GM18526 (cell line): ENCODE data around the gene HS6ST1.

ENCODE experiments used
- POLR2A ChIP-seq: IDR thresholded peaks from 3 replicates; pipeline ENCODE4 v1.6.1; 2011; ENCODE audit not compliant: insufficient read length; ENCODE audit errors: extremely low read depth

HS6ST1 gene

DNA sequence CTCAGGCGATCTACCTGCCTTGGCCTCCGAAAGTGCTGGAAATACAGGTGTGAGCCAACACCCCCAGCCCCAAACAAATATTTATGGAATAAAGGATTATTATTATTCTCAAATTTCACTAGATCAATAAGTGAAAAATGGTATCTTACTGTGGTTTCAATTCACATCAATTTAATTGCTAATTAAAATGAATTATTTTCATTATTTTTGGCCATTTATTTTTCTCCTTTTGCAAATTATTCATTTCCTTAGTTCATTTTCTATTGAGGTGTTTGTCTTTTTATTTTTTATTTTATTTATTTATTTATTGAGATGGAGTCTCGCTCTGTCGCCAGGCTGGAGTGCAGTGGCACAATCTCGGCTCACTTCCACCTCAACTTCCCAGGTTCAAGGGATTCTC lies 11.9 kb upstream of the HS6ST1 start:
- no peak for TF ChIP-seq POLR2A

DNA sequence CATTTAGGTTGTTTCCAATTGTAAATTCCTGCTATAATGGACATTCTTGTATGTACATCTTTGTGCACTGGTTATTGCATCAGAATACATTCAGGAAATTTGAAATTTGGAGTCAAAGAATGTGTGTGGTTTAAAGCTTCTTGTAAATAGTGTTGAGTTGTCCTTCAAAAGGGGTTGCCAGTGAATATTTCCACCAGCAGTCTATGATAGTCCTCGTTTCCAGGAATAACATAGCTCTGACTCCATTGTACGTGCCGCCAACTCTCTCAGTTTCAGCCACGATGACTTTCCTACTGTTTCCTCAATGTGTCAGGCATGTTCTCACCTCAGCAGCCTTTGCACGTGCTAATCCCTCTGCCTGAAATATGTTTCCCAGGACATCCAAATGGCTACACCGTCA lies 10.9 kb upstream of the HS6ST1 start:
- TF ChIP-seq POLR2A: no peak

DNA sequence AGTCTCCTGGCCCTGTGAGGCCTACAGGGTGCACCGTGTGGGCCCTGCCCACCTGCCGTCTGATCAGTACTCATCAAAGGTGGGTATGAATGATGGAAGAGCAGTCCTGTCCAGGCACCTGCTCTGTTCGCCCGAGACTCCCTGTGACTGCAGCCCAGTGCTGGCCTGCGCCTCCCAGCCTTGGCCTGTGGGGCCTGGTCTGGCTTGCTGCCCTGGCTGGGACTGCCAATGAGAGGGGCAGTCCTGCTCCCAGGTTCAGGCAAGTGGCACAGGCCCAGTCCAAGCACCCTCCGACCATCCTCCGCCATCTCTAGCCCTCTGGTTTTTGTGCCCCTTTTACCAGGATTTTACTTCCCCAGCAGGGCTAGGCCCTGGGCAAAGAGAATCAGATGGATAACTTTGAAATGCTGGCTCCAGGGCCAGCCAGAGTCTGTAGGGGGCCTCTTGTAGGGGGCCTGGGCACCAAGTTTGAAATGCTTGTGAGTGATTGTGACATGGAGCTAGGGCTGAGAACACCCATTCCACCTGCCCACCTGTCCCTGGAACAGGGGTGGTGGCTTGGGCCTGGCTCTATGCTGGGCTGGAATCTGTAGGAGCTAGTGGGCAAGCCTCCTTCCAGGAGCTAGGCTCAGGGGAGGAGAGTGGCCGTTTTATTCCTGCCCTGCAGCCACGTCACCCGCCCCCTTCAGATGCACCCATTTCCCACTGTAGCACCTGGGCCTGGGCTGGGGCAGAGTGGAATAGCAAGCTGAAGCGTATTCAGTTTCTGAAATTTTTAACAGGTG lies 8.7 kb upstream of the HS6ST1 start:
- no peak for TF ChIP-seq POLR2A

DNA sequence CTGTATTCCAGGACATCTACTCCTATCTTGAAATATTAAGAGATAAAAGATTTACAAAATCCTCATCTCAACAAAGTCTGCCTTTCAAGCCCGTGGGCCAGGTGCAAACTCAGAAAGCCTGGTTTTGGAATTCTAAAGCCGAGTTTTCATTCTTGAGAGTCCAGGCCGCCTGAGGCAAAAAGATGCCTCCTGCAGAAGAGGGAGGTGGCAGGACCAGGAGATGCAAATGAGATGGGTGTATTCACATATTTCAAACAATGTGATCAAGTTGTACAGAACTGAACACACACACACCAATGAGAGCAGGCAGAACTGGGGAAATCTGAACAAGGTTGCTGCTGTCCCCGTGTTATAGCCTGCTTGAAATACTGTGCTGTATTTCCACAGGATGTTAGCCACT lies 7.7 kb upstream of the HS6ST1 start:
- TF ChIP-seq POLR2A: no peak

DNA sequence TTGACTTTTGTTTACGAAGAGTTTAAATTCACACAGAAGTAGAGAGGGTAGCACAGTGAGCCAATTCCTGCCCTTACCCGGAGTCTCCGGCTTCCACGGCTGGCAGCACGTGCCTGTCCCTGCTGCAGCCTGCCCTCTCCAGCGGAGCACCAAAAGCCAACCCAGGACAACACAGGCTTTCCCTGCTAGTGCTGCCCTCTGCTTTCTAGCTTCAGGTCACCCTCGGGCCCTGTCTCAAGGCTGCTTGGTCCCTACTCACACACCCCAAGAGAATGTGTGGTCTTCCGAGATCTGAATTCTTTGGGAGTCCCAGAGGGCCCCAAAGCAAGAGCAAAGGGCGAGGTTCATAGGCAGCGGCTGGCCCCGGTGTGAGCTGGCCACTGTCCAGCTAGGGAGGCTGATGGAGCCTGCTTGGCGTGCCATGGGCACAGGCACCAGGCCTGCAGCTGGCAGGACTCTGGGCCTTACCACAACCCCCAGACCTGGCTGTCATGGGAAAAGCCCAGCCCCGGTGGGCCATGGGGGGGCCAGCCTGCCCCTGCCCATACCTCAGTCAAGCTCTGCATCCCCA lies 7.0 kb upstream of the HS6ST1 start:
- no peak for TF ChIP-seq POLR2A

DNA sequence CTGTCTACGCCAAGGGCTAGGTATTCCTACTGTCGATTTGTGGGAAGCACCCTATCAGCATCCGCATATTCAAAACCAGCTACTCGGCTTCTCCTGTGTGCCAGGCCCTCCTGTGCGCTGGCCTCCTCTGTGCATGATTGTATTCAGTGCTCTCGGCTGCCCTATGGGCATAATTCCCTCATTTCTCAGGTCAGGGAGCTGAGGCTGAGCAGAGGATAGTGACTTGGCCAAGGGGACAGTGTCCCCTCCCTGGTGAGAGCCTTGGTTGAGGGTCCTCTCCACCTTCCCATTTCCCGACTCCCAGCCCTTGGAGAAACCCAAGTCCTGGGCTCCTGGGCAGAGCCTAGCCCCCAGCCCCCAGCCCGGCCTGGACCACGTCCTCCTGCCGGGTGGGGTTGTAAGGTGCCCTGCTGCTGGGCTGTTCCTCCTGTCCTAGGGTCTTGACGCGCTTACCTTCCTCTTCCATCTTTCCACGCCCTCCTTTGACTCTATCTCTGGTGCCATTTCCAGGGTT lies 6.3 kb upstream of the HS6ST1 start:
- TF ChIP-seq POLR2A: no peak

DNA sequence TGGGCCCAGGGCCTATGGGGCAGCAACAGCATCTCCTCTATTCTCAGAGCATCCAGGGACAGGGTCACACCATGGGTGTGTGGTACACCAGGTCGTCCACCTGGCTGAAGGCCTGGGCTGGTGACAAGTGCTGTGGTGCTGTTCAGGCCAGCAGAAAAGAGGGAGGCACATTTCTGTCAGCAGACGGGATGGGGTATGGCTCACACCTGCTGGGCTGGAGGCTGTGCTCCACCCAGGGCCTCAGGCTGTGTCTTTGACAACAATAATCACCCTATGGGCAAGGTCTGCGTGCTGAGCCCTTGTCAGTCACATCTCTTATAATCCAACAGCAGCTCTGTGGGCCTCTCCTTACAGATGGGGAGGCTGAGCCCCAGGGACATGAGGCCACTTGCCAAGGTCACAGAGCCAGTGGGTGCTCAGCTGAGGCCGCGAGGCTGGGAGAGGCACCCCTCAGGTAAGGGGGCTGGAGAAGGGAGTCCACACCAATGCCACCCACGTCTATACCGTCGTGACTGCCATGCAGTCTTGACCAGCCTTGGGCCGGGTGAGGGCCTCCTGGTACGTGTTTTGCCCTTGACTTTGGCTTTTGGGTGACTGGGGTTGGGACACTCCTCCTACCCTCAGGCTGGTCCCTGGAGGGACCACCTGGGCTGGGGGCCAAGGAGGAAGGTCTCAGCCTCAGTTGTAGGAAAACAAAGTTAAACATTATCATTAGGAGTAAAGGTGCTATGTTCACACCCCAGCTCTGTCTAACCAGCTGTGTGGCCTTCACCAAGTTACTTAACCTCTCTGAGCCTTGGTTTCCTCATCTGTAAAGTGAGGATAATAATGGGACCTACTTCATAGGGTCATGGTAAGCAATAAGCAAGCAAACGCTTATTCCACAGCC lies 5.6 kb upstream of the HS6ST1 start:
- no peak for TF ChIP-seq POLR2A

DNA sequence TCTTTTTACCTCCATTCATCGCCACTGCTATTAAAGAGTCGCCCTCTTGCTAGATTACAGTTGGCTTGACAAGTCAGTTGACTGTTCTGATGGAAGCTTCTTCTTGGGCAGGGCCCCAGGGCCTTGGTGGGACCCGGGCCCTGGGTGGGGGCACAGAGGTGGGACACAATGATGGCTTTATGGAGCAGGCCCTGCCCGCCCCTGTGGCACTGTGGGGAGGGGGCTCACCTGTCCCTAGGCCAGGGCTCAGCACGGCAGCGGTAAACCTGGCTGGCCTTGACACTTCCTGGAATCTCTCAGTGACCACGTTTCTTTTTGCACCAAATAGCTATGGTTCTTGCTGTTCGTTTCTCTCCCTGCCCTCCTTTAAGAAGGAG lies 4.9 kb upstream of the HS6ST1 start:
- TF ChIP-seq POLR2A: no peak

DNA sequence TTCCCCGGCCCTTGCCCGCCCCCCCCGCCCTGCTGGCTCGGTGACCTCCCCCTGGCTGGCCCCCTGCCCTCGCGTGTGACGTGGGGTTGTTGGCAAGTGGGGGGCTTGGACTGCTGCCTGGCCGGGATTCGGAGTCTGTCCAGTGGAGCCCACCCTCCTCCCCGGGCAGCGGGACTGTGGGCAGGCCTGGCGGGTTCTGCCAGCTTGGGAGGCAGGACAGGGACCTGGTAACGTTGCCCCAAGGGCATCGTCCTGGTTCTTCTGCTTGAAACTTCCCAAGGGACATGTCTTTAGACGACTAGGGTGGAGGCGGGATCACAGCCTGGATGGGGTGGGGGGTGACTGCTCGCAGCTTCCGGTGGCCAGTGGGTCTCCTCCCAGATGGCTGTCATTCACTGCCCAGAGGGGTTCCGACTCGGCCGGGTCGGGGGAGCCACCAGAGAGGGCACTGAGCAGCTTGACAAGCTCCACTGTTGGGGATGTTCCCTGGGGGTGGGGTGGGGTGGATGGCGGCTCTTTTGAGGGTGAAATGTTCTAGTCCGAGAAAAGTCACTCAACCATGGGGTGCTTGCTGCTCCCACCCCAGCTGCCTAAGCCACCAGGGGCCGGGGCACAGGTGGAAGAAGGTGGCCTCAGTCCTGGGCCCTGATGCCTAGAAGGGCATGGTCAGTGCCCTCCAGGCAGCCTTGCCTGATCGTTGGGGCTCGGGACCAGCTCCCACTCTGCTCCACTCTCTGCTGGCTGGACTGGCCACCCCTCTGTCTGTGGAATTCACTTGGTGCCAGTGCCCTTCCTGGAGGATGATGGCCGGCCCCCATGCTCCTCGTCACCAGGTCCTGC lies 4.3 kb upstream of the HS6ST1 start:
- TF ChIP-seq POLR2A: no peak

DNA sequence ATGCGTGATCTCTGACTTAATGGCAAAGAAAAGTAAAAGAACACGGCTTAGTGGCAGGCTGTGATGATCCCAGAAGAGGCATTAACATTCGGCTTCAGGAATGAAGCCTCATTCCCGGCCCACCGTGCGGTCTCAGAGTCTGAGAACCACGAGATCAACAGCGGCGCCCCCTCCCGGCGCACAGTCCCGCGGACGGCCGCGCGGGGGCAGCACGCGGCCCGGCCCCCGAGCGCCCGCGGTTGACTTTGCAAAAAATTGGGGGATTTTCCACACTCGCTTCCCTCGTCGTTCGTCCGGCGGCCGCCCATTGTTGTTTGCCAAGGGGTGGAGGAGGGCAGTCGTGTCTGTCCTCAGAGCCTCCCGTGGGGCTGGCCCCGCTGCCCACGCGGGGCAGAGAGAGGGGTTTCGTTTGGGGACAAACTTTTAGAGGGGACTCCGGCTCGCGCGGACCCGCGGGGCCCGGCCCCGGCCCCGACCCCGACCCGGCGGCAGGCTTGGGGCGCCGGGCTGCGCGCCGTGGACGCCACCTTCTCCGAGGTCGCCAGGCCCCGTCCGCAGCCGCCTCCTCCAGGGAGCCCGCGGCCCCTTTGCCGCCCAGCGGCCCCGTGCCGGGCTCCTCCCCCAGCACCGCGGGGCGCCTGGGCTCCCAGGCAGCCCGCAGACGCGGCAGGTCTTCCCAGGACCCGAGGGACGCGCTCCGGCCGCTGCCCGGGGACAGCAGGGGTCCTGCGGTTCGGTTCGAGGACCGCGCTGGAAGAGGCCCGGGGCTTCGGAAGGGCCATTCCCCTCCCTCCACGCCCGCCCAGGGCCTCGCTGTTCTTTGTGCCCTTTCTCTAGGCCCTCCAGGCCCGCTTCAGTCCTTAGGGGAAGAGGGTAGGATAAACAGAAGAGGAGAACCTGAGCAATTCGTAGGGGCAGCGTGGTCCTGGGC lies 3.4 kb upstream of the HS6ST1 start:
- TF ChIP-seq POLR2A: peak; percentile 42

DNA sequence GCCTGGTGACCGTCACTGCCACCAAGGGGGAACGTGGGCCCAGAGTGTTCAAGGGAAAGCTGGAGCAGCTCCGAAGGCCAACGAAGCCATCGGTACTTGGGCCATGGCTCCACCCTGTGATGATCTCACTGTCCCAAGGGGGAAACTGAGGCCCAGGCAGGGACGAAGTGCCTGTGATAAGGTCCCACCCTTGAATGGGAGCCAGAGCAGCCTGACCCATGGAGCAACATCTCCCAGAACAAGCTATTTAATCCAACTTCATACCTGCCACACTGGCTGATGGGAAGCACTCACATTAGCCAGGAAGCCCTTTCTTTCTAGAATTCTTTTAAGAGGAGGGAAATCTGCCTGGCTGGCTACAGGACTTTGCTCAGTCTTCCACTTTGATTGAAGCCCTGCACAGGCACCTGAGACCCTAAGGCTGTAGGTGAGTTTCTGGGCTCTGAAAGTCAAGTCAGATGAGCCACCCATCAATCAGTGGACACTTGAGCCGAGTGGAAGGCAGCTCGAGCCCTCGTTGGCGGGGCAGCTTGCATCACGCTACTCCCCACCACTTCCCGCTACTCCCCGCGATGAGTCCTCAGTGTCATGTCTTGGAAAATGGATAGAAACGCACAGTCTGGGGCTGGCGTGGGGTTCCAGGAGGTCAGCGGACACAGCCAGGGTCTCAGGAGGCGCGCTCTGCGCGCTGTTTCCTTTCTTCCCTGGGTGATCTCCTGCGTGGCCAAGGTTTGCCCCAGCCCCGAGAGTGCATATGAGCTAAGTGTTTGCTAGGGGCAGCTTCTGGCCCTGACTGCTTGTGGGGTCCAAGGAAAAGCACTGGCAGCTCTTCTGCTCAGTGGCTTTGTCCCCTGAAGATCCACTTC lies 2.5 kb upstream of the HS6ST1 start:
- no peak for TF ChIP-seq POLR2A

DNA sequence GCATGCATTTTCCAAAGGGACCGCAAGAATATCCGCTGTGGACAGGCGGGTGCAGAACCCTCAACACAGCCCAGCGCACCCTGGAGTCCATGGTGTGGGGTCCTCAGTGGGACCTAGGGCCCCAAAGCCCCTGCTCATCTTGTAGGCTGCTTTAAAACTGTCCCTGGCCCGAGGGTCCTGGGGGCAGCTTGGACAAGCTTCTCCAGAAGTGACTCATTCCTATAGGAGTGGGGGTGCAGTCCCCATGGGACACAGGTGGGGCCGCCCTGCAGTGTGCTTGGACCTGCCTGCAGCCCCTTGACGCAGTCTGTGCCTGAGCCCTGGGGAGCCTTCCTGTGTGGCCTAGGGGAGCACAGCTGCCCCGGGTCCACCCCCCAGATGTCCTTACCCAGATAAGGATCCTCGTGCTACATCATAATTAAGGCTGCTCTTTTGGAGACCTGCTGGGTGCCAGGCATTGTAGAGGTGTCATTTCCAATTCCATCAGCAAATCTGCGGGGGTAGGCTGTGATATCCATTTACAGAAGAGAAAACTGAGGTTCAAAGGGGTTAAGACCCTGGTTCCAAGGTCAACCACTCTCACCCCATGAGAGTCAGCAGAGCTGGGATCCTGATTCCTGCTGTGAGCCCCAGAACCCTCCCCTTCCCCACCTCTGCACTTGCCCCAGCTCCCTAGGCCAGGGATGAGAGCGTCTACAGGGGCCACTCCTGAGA lies 1.7 kb upstream of the HS6ST1 start:
- TF ChIP-seq POLR2A: no peak
